Psoas muscle (tissue), 8 donors: Measurements from ENCODE around the gene CREB1. TPM values are rescaled to one million over a fixed set of nuclear protein-coding genes. Genes with fewer than 3 reads are reported as not detected.
A peak's percentile ranks its signal among the peaks of the same experiment; 100 is the strongest.

ENCODE experiments used
- ATAC-seq, 4 donors: fragments of 200-7000 bp; cut with Tn5 transposase; one replicate each; pipeline ENCODE4 v1.9.1; 2020; ENCODE audit warnings: moderate library complexity in 3 of 4, mild to moderate bottlenecking in 2 of 4
- DNase-seq, 2 donors: peaks; one replicate each; pipeline ENCODE4 v3.0.0-alpha.2; 2020
- H3K27ac ChIP-seq: fragments of 200-600 bp; one replicate; pipeline ENCODE4 v1.8.0; 2022
- H3K27me3 ChIP-seq, 3 donors: fragments of 200-600 bp in 1 of 3; one replicate each; pipeline versions ENCODE4 v1.6.1 to v1.8.0; 2013 to 2022; ENCODE audit warnings: low read length in 2 of 3, mild to moderate bottlenecking in 2 of 3, moderate library complexity in 1 of 3; ENCODE audit not compliant: insufficient read depth in 3 of 3
- H3K36me3 ChIP-seq, 2 donors: fragments of 200-600 bp in 1 of 2; one replicate each; pipeline versions ENCODE4 v1.6.1 to v1.8.0; 2013 to 2022; ENCODE audit warnings: low read depth in 1 of 2, mild to moderate bottlenecking in 1 of 2, moderate library complexity in 1 of 2; ENCODE audit not compliant: insufficient read depth in 1 of 2
- H3K4me1 ChIP-seq: fragments of 200-600 bp; one replicate; pipeline ENCODE4 v1.8.0; 2022
- H3K4me3 ChIP-seq: fragments of 200-600 bp; one replicate; pipeline ENCODE4 v1.8.0; 2022; ENCODE audit warnings: mild to moderate bottlenecking
- H3K9me3 ChIP-seq: fragments of 200-600 bp; one replicate; pipeline ENCODE4 v1.8.0; 2022
- WGBS, 3 donors: extraction: QIAGEN DNeasy Blood & Tissue Kit; methylation state at CpG; one replicate each; pipeline versions ENCODE4 v1.1.6 to v1.1.7; 2013; 5-methylcytosine and 5-hydroxymethylcytosine counted together
- intact Hi-C, 2 donors: fragments of 100-400 bp; cut with DNase I; formaldehyde crosslinking; loops; one replicate each; pipeline versions ENCODE4 v1.11.0 to v1.14.2; 2022
- polyA plus RNA-seq, 3 donors: library from polyadenylated mRNA; stranded (reverse); fragments of 200-250 nt; gene quantifications; one replicate each; pipeline ENCODE4 v1.2.3, GENCODE V29; 2013
- total RNA-seq, 4 donors: library from RNA; stranded (reverse); fragmentation: NEBNext Ultra II Directional in 2 of 4; extraction: Animal tissue kit (Norgen Biotek cat#: 25700) in 2 of 4; gene quantifications; one replicate each; pipeline versions ENCODE4 v1.2.1 to v1.2.4, GENCODE V29; 2021 to 2023
- TF ChIP-seq, protein P1 (sequence below): fragments of 200-600 bp; IDR thresholded peaks from one replicate; pipeline ENCODE4 v1.8.0; 2022; ENCODE audit warnings: antibody characterized with exemption
- donor health status: healthy with polysubstance abuse.
- donor health status: DM: no; HTN: no; CAD: no; lungs with moderate emphysema.
- donor health status: Bipolar disorder and iron deficiency.
- donor health status: healthy.
- donor health status: DM: yes; HTN: yes; CAD: no.
- donor health status: DM: no; HTN: no; CAD: no.
- donor health status: DM: no; HTN: no; CAD: no.
- donor health status: DM: yes; HTN: yes; CAD: no.

CREB1 gene
- total and polyA plus RNA-seq, 7 donors, result 3.5 to 27.9 (median 18.4) TPM

GRCh38 chr2:207512356-207512755 lies 17.4 kb upstream of the CREB1 start:
- no peak for ATAC-seq
- intact Hi-C loops, result no loop called here
- Histone ChIP-seq H3K27me3 (no peaks in the 10 kb centered on the region), H3K9me3 (no peaks in the 10 kb centered on the region), H3K36me3 (no peaks in the 10 kb centered on the region), H3K4me1 (no peaks in the 10 kb centered on the region), H3K27ac (no peak overlapping the region), H3K4me3 (no peak overlapping the region)
- TF ChIP-seq, protein P1, sequence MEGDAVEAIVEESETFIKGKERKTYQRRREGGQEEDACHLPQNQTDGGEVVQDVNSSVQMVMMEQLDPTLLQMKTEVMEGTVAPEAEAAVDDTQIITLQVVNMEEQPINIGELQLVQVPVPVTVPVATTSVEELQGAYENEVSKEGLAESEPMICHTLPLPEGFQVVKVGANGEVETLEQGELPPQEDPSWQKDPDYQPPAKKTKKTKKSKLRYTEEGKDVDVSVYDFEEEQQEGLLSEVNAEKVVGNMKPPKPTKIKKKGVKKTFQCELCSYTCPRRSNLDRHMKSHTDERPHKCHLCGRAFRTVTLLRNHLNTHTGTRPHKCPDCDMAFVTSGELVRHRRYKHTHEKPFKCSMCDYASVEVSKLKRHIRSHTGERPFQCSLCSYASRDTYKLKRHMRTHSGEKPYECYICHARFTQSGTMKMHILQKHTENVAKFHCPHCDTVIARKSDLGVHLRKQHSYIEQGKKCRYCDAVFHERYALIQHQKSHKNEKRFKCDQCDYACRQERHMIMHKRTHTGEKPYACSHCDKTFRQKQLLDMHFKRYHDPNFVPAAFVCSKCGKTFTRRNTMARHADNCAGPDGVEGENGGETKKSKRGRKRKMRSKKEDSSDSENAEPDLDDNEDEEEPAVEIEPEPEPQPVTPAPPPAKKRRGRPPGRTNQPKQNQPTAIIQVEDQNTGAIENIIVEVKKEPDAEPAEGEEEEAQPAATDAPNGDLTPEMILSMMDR, result no peak
- DNase-seq, result no peak
- WGBS, 3 donors, result 87 to 91% (median 89%) methylated on average over 3 of the region's 3 CpGs

GRCh38 chr2:207513551-207514257 lies 16.1 kb upstream of the CREB1 start:
- ATAC-seq (peak; percentile 36 to 82 (median 60)), DNase-seq (no peak)
- 63 to 69% (median 64%) methylated on average over 7 of the region's 7 CpGs for WGBS, 3 donors
- H3K4me3 ChIP-seq, result no peak overlapping the region
- no peaks in the 10 kb centered on the region for H3K4me1 ChIP-seq
- TF ChIP-seq, protein P1, result no peak
- no peaks in the 10 kb centered on the region for H3K36me3 ChIP-seq
- intact Hi-C loops, result no loop called here
- no peaks in the 10 kb centered on the region for H3K27me3 ChIP-seq
- peak overlapping the region; percentile 49 for H3K27ac ChIP-seq
- H3K9me3 ChIP-seq, result no peaks in the 10 kb centered on the region

DNA sequence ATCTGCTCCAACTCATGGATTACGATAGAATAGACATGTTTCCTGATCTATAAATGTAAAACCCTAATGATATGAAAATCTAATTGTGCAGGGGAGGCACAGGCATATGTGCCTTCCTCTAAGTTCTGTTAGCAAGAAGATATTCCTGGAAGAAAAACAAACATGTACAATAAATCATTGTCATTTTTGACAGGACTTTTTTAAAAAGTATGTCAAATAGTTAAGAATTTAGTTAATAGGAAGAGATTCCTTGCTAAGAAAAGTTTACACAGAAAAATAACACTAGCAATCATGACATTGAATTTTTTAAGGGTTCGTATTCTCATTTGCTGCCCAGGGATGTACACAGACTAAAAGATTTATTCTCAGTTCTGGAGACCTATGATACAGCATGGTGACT lies 15.3 kb upstream of the CREB1 start:
- WGBS, 3 donors, result 87 to 91% (median 88%) methylated on average over 2 of the region's 2 CpGs
- Histone ChIP-seq H3K4me1 (no peaks in the 10 kb centered on the region), H3K9me3 (no peaks in the 10 kb centered on the region), H3K27ac (peak overlapping the region; percentile 3), H3K27me3 (no peaks in the 10 kb centered on the region), H3K4me3 (no peak overlapping the region), H3K36me3 (no peaks in the 10 kb centered on the region)
- ATAC-seq (no peak), DNase-seq (no peak)
- TF ChIP-seq, protein P1, result no peak
- intact Hi-C loops, result no loop called here

DNA sequence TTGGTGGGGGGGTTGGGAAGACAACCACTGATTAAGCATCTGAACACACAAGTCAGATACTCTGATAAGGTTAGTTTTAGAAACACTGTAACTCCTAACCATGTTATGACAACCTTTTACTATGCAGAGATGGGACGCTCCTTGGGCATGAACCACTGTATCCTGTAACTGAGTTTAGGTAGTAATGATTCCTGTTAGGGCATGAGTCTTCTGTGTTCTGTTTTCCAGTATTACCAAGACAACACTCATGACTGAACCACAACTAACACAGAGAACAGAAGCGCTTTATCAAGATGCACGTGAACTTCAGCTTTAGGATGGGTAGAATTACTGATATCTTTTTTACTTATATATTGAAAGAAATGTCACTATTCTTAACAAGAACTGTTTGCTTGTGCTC lies 14.1 kb upstream of the CREB1 start:
- Histone ChIP-seq H3K4me1 (no peaks in the 10 kb centered on the region), H3K9me3 (no peaks in the 10 kb centered on the region), H3K4me3 (no peak overlapping the region), H3K27me3 (no peaks in the 10 kb centered on the region), H3K27ac (no peak overlapping the region), H3K36me3 (no peaks in the 10 kb centered on the region)
- WGBS, 3 donors, result 88 to 95% (median 93%) methylated on average over 3 of the region's 3 CpGs
- DNase-seq (no peak), ATAC-seq (no peak)
- TF ChIP-seq, protein P1, result no peak
- intact Hi-C loops, result no loop called here

GRCh38 chr2:207516206-207516605 lies 13.6 kb upstream of the CREB1 start:
- intact Hi-C loops, result no loop called here
- no peaks in the 10 kb centered on the region for H3K27me3 ChIP-seq

More at GRCh38 chr2:207516206-207516605, 13.6 kb upstream of the CREB1 start:
- Histone ChIP-seq H3K36me3 (no peaks in the 10 kb centered on the region), H3K9me3 (no peaks in the 10 kb centered on the region), H3K27ac (no peak overlapping the region), H3K4me3 (no peak overlapping the region), H3K4me1 (no peaks in the 10 kb centered on the region)
- no peak for DNase-seq
- WGBS, 3 donors, result 83 to 91% (median 90%) methylated on average over 1 of the region's 1 CpG
- TF ChIP-seq, protein P1, result no peak
- ATAC-seq, result no peak
